Brain pericyte (primary cell): Measurements from ENCODE around the gene TIGD6.
"Not testable (repeated sequence)": the region's sequence is repeated elsewhere in the genome, so short reads cannot be mapped to it uniquely, and the experiment has no call there.

Experiments used
- DNase-seq: peaks from one replicate; pipeline ENCODE4 v3.0.0-alpha.2; 2012; ENCODE audit warnings: low read depth, low spot score

Gene TIGD6

DNA sequence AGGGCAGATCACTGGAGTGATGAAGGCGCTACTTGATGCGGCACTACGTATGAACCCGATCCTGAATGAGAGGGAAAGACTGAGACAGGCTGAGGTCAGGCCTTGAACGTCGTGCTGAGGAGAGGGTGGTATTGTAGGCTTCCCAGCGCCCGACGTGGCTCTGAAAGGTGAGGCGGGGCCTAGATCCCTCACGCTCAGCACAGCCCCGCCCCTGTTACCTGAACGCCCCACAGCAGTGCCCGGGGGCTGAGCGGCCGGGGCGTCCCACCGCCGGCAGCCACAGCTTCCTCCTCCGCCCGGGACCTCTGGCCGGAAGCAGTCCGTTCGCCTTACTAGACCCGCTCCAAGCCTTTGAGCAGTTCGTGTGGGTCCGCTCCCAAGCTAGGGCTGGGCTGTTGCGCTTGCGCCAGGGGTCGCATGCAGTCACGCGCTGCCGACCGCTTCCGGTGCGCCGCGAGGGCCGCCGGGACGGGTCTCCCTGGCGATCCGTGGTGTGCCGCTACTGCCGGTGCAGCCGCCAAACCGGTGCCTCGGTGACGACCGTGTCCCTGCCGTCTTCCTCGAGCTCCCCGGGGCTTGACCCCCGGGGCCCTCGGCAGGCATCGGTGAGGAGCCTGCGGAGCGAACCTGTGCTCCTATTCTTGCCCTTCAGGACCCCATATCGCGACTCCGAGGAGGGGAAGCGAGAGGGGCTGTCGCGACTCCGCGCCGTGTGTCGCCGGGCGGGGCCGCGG lies at the start of gene TIGD6, which contains the start of gene HMGXB3:
TIGD6 (minus strand) TSS at position 399 of the 734 bp plus-strand sequence. CDS start 4,306 bp downstream, outside the sequence.
HMGXB3 (plus strand) TSS at position 484 of the 734 bp plus-strand sequence. CDS start 4,114 bp downstream, outside the sequence.
- peak; percentile 84 for DNase-seq

DNA sequence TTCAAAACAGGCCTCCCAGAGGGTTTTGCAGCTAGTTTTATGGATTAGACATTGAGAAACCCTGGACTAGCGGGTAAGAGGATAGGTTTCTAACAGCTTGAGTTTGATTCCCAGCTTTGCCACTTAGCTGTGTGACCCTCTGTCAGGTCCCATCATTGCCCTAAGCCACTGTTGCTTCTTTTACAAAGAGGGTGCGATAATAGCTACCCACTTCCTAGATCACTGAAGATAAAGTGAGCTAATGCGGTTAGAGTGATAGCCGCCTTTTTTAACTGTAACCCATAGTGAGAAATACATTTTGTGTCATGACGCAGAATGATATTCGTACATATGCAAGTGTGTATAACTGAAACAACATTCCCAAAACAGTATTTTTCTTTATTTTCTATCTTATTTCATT lies 45.6 kb upstream of the TIGD6 start:
- DNase-seq: no peak

DNA sequence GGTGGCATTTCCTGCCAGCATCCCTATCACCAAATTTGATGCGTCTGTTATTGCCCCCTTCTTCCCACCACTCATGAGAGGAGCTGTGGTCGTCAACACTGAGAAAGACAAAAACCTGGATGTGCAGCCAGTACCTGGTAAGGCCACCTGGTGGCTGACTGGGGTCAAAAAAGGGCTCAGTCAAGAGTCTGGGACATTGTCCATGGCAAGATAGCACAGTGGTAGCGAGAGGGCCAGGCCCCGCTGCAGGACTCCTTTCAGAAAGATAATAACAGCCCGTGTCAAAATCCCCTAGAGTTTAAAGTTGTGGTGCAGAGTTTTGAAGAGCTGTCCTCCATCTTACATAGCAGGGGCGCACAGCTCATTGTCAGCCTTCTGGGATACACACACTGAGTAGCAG lies 45.1 kb upstream of the TIGD6 start:
- DNase-seq: no peak

DNA sequence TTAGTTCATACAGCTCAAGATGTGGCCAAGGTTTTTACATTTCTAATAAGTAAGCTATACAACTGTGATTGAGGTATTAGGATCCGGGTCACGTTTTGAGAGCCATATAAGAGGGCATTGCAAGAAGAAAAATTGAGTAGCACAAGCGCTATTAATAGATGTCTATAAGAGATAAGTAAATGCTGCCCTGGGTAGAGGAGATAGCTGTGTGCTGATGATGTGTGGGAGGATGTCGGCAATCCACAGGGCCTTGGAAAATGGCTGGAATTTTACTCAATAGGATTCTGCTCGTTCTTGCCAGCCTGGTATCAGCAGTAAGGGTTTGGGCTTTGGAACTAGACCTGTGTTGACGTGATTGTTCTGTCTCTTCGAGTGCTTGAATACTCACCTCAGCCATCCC lies 44.3 kb upstream of the TIGD6 start:
- DNase-seq: no peak

DNA sequence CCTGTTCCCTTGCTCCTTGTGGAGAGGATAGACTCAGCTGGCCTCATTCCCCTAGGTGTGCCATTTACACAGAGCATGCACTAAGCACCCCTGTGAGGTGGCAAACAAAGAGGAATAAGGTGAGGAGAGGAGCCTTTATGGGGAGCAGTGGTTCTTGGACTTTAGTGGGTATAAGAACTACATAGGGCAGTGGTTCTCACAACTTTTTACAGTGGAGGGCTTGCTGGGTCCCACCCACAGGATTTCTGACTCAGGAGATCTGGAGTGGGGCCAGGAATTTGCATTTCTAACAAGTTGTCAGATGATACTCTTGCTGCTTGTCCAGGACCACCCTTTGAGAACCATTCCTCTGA lies 43.9 kb upstream of the TIGD6 start:
- DNase-seq: peak; percentile 57

DNA sequence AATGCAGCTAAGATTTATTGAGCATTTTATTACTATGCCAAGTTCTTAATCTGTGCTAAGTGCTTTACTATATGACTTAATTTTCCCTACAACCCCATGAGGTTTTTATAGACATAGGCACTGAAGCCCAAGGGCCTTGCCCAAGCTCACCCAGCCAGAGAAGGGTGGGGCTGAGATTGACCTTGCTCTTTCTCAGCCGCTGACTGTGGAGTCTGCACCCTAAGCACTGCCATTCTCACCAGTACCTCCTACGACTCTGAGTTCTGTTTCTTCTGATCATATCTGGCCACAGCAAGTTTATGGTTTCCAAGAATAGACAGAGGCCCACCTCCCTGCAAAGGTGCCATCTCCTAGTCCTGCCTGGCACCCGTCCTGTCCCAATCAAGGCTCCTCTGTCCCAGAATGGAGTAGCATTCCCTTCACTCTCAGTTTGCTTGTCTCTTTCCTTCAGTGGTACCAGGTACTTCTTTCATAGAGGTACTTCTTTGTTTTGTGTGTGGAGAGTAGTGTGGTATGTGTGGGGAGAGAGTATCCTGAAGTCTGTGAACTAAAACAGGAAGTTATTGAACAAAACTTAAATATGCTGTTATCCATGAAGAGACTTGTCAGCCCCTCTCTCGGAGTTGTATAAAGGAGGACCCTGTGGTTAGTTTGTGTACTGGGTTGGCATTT lies 43.3 kb upstream of the TIGD6 start:
- DNase-seq: no peak

DNA sequence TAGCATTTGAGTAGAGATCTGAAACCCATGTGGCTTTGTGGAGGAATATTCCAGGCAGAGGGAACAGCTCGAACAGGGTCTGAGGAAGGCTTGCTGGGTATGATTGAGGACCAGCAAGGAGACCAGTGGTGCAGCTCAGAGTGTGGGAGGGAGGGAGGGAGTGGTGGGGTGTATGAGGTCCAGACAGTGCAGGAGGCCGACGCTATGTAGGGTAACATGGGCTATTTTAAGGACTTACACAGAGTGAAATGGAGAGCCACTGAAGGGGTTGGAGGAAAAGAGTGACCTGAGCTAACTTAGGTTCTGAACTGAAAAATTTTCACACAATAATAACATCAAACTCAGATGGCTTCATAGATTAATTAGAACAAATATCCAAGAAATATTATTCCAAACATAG lies 42.0 kb upstream of the TIGD6 start:
- no peak for DNase-seq

GRCh38 chr5:150038547-150038946 lies 38.1 kb upstream of the TIGD6 start:
- no peak for DNase-seq

DNA sequence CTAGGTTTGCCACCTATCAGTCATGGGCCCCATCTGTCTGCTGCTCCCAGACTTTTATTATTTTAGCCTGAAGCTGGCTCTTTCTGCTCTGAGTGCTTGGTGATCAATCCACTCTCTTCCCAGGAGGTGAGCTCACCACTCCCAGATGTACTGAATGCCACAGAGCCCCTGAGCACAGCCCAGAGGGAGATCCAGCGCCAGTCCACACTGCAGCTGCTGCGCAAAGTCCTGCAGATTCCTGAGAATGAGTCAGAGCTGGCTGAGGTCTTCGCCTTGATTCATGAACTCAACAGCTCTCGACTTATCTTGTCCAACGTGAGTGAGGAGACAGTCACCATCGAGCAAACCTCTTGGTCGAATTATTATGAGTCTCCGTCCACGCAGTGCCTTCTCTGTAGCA lies 36.1 kb upstream of the TIGD6 start:
- peak; percentile 91 for DNase-seq

GRCh38 chr5:150035139-150035895 lies 34.9 kb upstream of the TIGD6 start:
- no peak for DNase-seq

DNA sequence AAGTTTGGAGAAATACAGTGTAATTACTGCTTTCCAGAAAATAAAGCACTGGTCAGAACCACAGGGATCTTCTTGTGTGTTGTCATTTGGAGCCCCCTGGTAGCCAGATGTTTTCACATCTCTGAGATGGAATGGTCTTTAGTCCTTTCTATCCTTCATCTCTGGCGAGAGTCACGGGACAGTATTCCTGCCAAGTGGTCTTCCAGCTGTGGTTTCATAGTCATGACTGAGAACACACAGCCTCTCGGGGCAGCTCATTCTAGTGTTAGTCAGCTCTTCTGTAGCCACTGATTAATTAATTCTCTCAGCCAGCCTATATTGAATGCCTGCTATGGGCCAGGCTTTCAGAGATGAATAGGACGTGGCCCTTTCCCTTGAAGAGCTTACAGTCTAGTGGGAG lies 34.2 kb upstream of the TIGD6 start:
- no peak for DNase-seq

DNA sequence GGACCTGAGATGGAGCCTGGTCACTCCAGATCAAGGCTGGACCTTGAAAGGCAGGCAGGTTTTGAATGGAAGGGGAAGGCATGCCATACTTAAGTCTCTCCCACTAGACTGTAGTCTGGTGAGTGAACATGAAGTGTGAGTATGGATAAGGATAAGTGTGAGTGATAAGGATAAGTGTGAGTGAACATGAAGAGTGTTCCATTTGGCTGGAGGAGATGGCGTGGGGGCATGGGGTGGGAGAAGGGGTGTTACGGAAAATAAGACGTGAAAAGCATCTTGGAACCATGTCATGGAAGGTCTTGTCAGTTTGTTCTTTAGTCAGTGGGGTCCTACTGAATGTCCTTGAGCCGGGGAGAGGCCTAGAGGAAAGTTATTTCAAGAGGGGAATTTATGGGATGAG lies 32.9 kb upstream of the TIGD6 start:
- DNase-seq: no peak

DNA sequence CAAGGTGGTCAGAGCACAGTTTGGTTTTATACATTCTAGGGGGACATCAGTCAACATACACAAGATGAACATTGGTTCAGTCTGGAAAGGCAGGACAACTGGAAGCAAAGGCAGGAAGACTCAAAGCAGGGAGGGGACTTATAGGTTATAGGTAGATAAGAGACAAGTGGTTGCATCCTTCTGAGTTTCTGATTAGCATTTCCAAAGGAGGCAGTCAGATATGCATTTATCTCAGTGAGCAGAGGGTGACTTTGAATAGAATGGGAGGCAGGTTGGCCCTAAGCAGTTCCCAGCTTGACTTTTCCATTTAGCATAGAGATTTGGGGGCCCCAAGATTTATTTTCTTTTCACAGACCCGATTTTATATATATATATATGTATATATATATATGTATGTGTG lies 27.6 kb upstream of the TIGD6 start:
- DNase-seq: not testable (repeated sequence)

- no peak for DNase-seq
Observed at GRCh38 chr5:150026682-150027172, 26.3 kb upstream of the TIGD6 start.

- no peak for DNase-seq
Observed at GRCh38 chr5:150024346-150024984, 24.0 kb upstream of the TIGD6 start.

GRCh38 chr5:150023136-150023535 lies 22.7 kb upstream of the TIGD6 start:
- no peak for DNase-seq

DNA sequence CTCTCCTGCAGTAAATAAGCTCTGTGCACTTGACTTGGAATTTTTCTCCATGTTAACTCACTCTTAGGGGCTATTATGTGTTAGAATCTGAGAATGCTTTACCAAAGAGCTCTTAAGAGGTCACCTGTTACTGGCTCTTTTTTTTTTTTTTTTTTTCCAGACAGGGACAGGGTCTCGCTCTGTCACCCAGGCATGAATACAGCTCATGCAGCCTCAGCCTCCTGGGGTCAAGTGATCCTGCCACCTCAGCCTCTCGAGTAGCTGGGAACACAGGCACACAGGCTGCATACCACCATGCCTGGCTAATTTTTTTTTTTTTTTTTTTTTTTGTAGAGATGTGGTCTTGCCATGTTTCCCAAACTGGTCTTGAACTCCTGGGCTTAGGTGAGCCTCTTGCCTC lies 22.2 kb upstream of the TIGD6 start:
- DNase-seq: no peak

DNA sequence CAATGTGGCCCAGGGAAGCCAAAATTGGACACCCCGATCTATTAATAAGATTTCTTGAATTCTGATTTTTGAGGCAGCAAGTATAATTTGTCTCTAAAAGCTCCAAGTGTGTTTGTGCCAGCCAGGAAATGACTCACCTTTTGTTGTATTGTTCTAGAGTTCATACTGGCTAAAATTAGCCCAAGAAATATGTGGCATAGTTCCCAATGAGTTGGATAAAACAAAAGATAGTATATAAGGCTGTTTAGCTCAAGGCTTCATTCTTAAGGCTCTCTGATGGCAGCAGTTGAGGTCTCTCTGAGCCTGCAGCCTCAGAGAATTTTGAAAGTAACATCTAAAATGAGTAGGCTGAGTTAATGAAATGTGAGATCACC lies 21.7 kb upstream of the TIGD6 start:
- DNase-seq: no peak

- no peak for DNase-seq
Observed at GRCh38 chr5:150021491-150022157, 21.2 kb upstream of the TIGD6 start.

DNA sequence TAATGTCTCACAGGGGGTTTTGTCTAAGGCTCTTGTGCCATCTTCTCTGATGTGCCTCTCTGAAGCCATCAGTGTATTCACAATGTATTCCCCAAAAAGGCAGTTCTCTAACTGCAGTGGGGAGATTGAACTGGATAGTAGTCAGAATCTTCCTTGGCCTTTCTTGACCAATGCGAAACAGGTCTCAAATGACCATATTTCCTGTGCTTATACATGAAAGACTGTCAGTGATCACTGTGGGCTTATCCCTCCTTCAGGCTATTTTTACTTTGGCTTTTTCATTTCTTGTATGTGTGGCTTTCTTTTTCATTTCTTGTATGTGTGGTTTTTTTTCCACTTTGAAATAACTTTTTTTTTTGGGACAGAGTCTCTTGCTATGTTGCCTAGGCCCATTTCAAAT lies 19.8 kb upstream of the TIGD6 start:
- DNase-seq: no peak

GRCh38 chr5:150017226-150018005 lies 17.0 kb upstream of the TIGD6 start:
- no peak for DNase-seq
